CD4-positive, alpha-beta T cell (primary cell): ENCODE results near the gene NCOA4. TPM values are rescaled to one million over a fixed set of nuclear protein-coding genes. Genes with fewer than 3 reads are reported as not detected.

Experiments used
- ATAC-seq: fragments of 200-7000 bp; cut with Tn5 transposase; one replicate; pipeline ENCODE4 v1.10.0; 2022; ENCODE audit warnings: mild to moderate bottlenecking; ENCODE audit not compliant: poor library complexity
- CTCF ChIA-PET: fragments of 350-600 bp; sonication (Branson Sonifier 250); formaldehyde crosslinking; loops from one replicate; lab custom pipeline; 2021; ENCODE audit warnings: antibody characterized with exemption, inconsistent platforms; lab: Charles Lee
- POLR2A ChIA-PET: fragments of 350-600 bp; sonication (Branson Sonifier 250); formaldehyde crosslinking; loops from one replicate; lab custom pipeline; 2021; ENCODE audit warnings: antibody characterized with exemption, inconsistent platforms; lab: Charles Lee
- DNase-seq, 14 experiments: peaks; one replicate each; pipeline ENCODE4 v3.0.0-alpha.2; 2013 to 2020; ENCODE audit warnings: mixed read lengths in 2 of 14
- H3K27ac ChIP-seq, 2 donors: one replicate each; pipeline versions ENCODE4 v1.5.1 to v1.7.0; 2013; ENCODE audit warnings: low read length in 2 of 2, low read depth in 1 of 2, mild to moderate bottlenecking in 1 of 2
- H3K27me3 ChIP-seq, 2 experiments: 1 replicate in 1 of 2; 2 replicates in 1 of 2; pipeline versions ENCODE4 v1.6.1 to v1.7.0; 2013; ENCODE audit warnings: low read length in 2 of 2, control low read depth in 1 of 2, mild to moderate bottlenecking in 1 of 2, moderate library complexity in 1 of 2; ENCODE audit not compliant: insufficient read depth in 2 of 2, control insufficient read depth in 1 of 2
- H3K36me3 ChIP-seq: one replicate; pipeline ENCODE4 v1.6.1; 2013; ENCODE audit warnings: low read length, control low read depth; ENCODE audit not compliant: insufficient read depth
- H3K4me1 ChIP-seq: one replicate; pipeline ENCODE4 v1.6.1; 2013; ENCODE audit warnings: low read length, control low read depth; ENCODE audit not compliant: insufficient read depth
- H3K4me3 ChIP-seq: one replicate; pipeline ENCODE4 v1.5.1; 2013; ENCODE audit warnings: mild to moderate bottlenecking, low read length, moderate library complexity
- H3K9me3 ChIP-seq, 2 experiments: 1 replicate in 1 of 2; 2 replicates in 1 of 2; pipeline versions ENCODE4 v1.6.1 to v1.7.0; 2013; ENCODE audit warnings: low read length in 2 of 2, mild to moderate bottlenecking in 2 of 2, control low read depth in 1 of 2, moderate library complexity in 1 of 2; ENCODE audit not compliant: control insufficient read depth in 1 of 2, insufficient read depth in 1 of 2
- H3K27ac Mint-ChIP-seq: one replicate; pipeline ENCODE4 v1.8.0; 2020; ENCODE audit warnings: mixed read lengths
- H3K27me3 Mint-ChIP-seq: one replicate; pipeline ENCODE4 v1.8.0; 2021; ENCODE audit warnings: mixed read lengths
- H3K36me3 Mint-ChIP-seq: one replicate; pipeline ENCODE4 v1.8.0; 2021; ENCODE audit warnings: low read depth, mixed read lengths
- H3K4me1 Mint-ChIP-seq: one replicate; pipeline ENCODE4 v1.8.0; 2021; ENCODE audit warnings: low read depth, mixed read lengths
- H3K4me3 Mint-ChIP-seq: one replicate; pipeline ENCODE4 v1.8.0; 2020; ENCODE audit warnings: mild to moderate bottlenecking, mixed read lengths
- H3K9me3 Mint-ChIP-seq: one replicate; pipeline ENCODE4 v1.8.0; 2020; ENCODE audit warnings: mixed read lengths
- intact Hi-C, 2 experiments: fragments of 100-400 bp; cut with DNase I in 1 of 2; cut with micrococcal nuclease in 1 of 2; formaldehyde crosslinking; loops; one replicate each; pipeline versions ENCODE4 v1.15.1 to v1.9.0; 2023 to 2025; cut with DNase I, micrococcal nuclease
- polyA plus RNA-seq, 2 donors: library from polyadenylated mRNA; unstranded; fragments of 120-200 nt; gene quantifications; one replicate each; pipeline ENCODE4 v1.2.1, GENCODE V29; 2013
- total RNA-seq, 174 experiments: library from RNA in 2 of 174; stranded (reverse) in 2 of 174; gene quantifications; one replicate each; pipeline ENCODE4 v1.2.3 and lab custom pipeline; 2021 to 2026
- TF ChIP-seq, protein P1 (sequence below): fragments of 200-600 bp; IDR thresholded peaks from one replicate; pipeline ENCODE4 v1.8.0; 2022; ENCODE audit warnings: antibody characterized with exemption, mild to moderate bottlenecking

Gene NCOA4
- total RNA-seq, result 10 to 100 TPM; 41.0 to 42.9 TPM
- 139 TPM for polyA plus RNA-seq (2013, experiment 1 of 2)
- 118 TPM for polyA plus RNA-seq (2013, experiment 2 of 2)
- 131 to 358 (median 256) reads per million in 172 experiments for total RNA-seq (lab: John Stamatoyannopoulos, UW)

DNA sequence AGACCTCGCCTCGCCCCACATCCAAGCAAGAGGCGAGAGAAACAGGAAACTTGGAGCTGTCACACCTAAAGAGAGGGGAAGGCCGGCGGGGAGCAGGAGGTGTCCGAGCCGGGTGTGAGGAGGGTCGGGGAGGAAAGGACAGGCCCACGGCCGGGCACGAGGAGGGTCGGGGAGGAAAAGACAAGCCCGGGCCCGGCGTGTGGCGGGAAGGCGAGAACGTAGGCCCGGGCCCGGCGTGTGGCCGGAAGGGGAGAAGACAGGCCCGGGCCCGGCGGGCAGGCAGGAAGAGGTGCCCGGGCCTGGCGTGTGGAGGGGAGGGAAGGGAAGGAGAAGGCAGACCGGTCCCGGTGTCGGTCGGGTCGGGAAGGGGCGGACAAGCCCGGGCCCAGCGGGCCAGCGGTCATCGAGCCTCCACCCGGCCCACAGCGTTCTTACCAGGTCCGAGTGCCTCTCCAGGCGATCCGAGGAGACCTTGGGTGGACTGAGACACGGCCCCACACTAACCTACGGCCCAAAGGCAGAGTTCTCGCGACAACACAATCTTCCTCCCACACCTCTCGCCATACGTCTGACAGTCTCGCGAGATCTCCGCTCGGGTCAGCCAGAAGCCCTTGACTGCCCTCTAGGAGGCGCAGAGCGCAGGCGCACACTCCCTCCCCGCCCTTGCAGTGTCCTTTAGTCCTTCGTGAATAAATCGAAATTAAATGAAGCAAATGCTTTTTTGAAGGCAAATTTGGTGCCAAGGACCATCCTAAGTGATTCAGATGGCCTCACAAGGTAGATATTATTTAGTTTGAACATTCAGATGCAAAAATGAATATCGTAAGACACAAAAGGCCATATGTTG, at the start of gene NCOA4:
NCOA4 (minus strand) TSS at position 533 of the 847 bp plus-strand sequence. CDS start 13,943 bp downstream, outside the sequence.
- Histone ChIP-seq H3K9me3 (no peaks in the 10 kb centered on the region), H3K4me3 (peak within 1 kb of the TSS; percentile 87), H3K27me3 (no peaks in the 10 kb centered on the region), H3K36me3 (peaks cover 4% of the 10 kb centered on the region), H3K4me1 (peaks cover 40% of the 10 kb centered on the region), H3K27ac (peak within 1 kb of the TSS; percentile 92 to 94)
- Mint-ChIP-seq H3K27me3 (no peaks in the 10 kb centered on the region), H3K9me3 (no peaks in the 10 kb centered on the region), H3K36me3 (peaks cover 39% of the 10 kb centered on the region), H3K4me3 (peak within 1 kb of the TSS; percentile 91), H3K27ac (peak within 1 kb of the TSS; percentile 87), H3K4me1 (peaks cover 55% of the 10 kb centered on the region)
- intact Hi-C loops, result loop anchor here (2.0 to 10.0 kb wide), 4 partner anchors 58 to 796 kb away; partner anchors contain the start of gene TIMM23 (in 1 of the 2)
- CTCF ChIA-PET, result interaction anchor here (1.2 kb wide), 1 partner anchor 65 kb away, joined by 4 read pairs; no protein-coding TSS in a partner anchor
- TF ChIP-seq, protein P1, sequence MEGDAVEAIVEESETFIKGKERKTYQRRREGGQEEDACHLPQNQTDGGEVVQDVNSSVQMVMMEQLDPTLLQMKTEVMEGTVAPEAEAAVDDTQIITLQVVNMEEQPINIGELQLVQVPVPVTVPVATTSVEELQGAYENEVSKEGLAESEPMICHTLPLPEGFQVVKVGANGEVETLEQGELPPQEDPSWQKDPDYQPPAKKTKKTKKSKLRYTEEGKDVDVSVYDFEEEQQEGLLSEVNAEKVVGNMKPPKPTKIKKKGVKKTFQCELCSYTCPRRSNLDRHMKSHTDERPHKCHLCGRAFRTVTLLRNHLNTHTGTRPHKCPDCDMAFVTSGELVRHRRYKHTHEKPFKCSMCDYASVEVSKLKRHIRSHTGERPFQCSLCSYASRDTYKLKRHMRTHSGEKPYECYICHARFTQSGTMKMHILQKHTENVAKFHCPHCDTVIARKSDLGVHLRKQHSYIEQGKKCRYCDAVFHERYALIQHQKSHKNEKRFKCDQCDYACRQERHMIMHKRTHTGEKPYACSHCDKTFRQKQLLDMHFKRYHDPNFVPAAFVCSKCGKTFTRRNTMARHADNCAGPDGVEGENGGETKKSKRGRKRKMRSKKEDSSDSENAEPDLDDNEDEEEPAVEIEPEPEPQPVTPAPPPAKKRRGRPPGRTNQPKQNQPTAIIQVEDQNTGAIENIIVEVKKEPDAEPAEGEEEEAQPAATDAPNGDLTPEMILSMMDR, result peak; percentile 75
- POLR2A ChIA-PET, result interaction anchor here (0.8 to 2.0 kb wide), 3 partner anchors 10 to 62 kb away, joined by 3 to 16 read pairs (median 5); no protein-coding TSS in a partner anchor
- ATAC-seq (peak; percentile 97), DNase-seq (peak; percentile 89 to 99 (median 96))

DNA sequence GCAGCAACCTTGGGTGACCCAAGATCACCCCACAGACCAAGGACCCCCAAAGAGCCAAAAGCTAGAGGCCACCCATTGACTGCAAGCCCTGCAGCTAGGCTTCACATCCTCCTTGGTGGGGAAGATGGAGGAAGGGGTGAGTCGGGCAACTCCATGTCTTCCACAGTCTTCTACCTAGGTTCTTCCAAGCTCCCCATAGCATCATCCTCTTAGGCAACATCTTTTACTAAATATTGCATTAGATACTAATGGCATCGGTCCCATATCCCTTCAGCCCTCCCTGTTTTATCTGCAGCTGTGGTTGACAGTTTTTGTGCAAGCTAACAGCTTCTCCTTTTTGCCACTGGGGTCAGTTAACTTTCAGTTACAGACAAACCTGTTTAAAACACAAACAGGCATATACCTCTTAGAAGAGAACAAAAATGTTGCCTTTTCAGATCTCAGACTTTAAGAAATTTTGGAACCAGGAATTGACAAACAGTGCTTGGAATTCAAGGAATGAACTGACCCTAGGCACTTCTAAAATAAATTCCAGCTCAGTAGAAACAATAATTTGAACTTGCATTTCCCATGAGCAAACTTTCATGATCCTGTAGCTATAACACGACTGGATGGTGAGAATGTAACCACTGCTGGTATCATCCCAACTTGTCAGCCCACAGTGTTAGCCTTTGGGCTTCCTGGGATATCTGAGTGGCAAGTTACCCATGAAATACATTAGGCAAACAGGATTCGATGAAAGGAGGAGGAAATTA, 49.6 kb upstream of the NCOA4 start:
- intact Hi-C loops, result no loop called here
- Histone ChIP-seq H3K27ac (peak overlapping the region in 1 of 2 donors; percentile 40), H3K36me3 (no peaks in the 10 kb centered on the region), H3K9me3 (no peaks in the 10 kb centered on the region), H3K4me1 (peaks cover 21% of the 10 kb centered on the region), H3K27me3 (no peaks in the 10 kb centered on the region), H3K4me3 (no peak overlapping the region)
- Mint-ChIP-seq H3K4me3 (no peak overlapping the region), H3K4me1 (peaks cover 55% of the 10 kb centered on the region), H3K36me3 (no peaks in the 10 kb centered on the region), H3K27me3 (no peaks in the 10 kb centered on the region), H3K9me3 (no peaks in the 10 kb centered on the region), H3K27ac (peak overlapping the region; percentile 57)
- no peak for DNase-seq
- ChIA-PET POLR2A (interaction anchor here (1.4 kb wide), 1 partner anchor 12 kb away, joined by 5 read pairs; no protein-coding TSS in a partner anchor), CTCF (no interaction called here)
- TF ChIP-seq, protein P1, result no peak
- no peak for ATAC-seq
